ENCODE measurements around the gene C3orf70. TPM values are rescaled to one million over a fixed set of nuclear protein-coding genes. Genes with fewer than 3 reads are reported as not detected.

The C3orf70 gene
- not detected in 2 replicates for total RNA-seq (2014; rRNA removed; shearing (Covaris generic))
- not detected in 2 replicates for total RNA-seq (2022)
- not detected for Bru-seq, nascent RNA
- BruChase-seq, experiment 1, labeled RNA remaining after a 6-hour chase, result not detected
- BruChase-seq, experiment 2, labeled RNA remaining after a 2-hour chase, result not detected
- long read RNA-seq, result 0 reads

DNA sequence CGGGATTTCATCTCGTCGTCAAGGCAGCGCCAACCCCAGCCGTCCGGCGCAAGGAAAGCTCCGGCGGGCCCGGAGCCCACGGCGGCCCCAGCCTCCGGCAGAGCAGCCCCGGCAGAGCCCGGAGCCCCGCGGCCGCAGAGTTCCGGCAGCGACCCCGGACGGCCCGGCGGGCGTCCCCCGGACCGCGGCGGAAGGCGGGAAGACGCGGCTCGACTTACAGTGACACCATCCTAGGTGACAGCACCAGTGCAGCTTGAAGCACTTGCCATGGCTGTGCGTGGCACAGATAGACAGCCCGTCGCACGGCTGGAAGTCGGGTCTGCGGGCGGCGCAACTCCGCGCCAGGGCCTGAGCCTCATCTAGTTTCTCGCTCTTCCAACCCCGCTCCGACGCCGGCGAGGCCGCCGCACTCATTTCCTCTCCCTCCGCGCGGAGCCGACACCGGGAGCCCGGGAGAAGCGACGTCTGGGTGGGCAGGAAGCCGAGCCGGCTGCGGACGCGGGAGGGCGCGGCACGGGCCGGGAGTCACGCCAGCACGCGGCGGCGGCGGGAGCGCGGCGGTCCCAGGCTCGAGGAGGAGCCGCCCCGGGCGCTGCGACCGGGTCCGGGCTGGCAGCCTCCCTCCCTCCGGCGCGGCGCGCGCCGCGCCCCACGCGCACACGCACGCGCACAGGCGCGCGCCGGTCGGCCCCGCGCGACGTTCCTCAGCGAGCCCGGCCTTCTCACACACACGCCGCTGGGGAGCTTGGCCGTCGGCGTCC is at the start of gene C3orf70:
Gene C3orf70, minus strand, starts transcription at position 651 of the 761 bp plus-strand sequence. Its CDS starts 237 bp downstream, at position 414.
- ChIA-PET POLR2A (no interaction called here), CTCF (ENCODE audit: unreplicated experiment) (no interaction called here)
- Histone ChIP-seq H3K27ac (ENCODE audit: low read depth, low read length, poor library complexity, severe bottlenecking) (no peak within 1 kb of the TSS), H3K79me2 (ENCODE audit: insufficient read depth, low read depth, low read length) (no peaks in the 10 kb centered on the region), H3K9me2 (ENCODE audit: insufficient read depth, low read length) (no peaks in the 10 kb centered on the region), H3K9me3 (ENCODE audit: low read length) (no peaks in the 10 kb centered on the region), H4K20me1 (ENCODE audit: insufficient read depth, low read length) (no peaks in the 10 kb centered on the region), H3K36me3 (ENCODE audit: insufficient read depth, low read length) (no peaks in the 10 kb centered on the region), H3K4me1 (ENCODE audit: insufficient read depth, low read length, poor library complexity, severe bottlenecking) (no peaks in the 10 kb centered on the region), H2AFZ (ENCODE audit: low read length) (no peak within 1 kb of the TSS), H3K4me2 (ENCODE audit: low read length) (no peak within 1 kb of the TSS), H3K4me3 (ENCODE audit: low read depth, low read length, poor library complexity, severe bottlenecking) (no peak within 1 kb of the TSS)
- BruUV-seq (replicated peaks), result no TSS peak
- intact Hi-C loops (cut with micrococcal nuclease; ENCODE audit: unreplicated experiment), result no loop called here
- no peak for TF ChIP-seq EZH2phosphoT487 (IDR thresholded peaks at IDR 0.05; ENCODE audit: borderline replicate concordance, low read depth, low read length)
- TF ChIP-seq CTCF (conservative IDR thresholded peaks at IDR 0.05; ENCODE audit: low read length), result no peak
- no peak for DNase-seq (ENCODE audit: low spot score)

GRCh38 chr3:185200639-185201038 is 47.8 kb upstream of the C3orf70 start:
- H3K4me2 ChIP-seq (ENCODE audit: low read length), result no peak overlapping the region
- POLR2A ChIA-PET, result no interaction called here
- no peaks in the 10 kb centered on the region for H4K20me1 ChIP-seq (ENCODE audit: insufficient read depth, low read length)
- no peaks in the 10 kb centered on the region for H3K9me3 ChIP-seq (ENCODE audit: low read length)
- intact Hi-C loops (cut with micrococcal nuclease; ENCODE audit: unreplicated experiment), result no loop called here
- H3K36me3 ChIP-seq (ENCODE audit: insufficient read depth, low read length), result no peaks in the 10 kb centered on the region
- CTCF ChIA-PET (ENCODE audit: unreplicated experiment), result no interaction called here
- no peak overlapping the region for H2AFZ ChIP-seq (ENCODE audit: low read length)
- no peak overlapping the region for H3K27ac ChIP-seq (ENCODE audit: low read depth, low read length, poor library complexity, severe bottlenecking)
- H3K79me2 ChIP-seq (ENCODE audit: insufficient read depth, low read depth, low read length), result no peaks in the 10 kb centered on the region
- H3K4me1 ChIP-seq (ENCODE audit: insufficient read depth, low read length, poor library complexity, severe bottlenecking), result no peaks in the 10 kb centered on the region
- H3K9me2 ChIP-seq (ENCODE audit: insufficient read depth, low read length), result no peaks in the 10 kb centered on the region
- no peak for DNase-seq (ENCODE audit: low spot score)
- H3K4me3 ChIP-seq (ENCODE audit: low read depth, low read length, poor library complexity, severe bottlenecking), result no peak overlapping the region
- TF ChIP-seq EZH2phosphoT487 (IDR thresholded peaks at IDR 0.05; ENCODE audit: borderline replicate concordance, low read depth, low read length), result no peak
- BruUV-seq (replicated peaks), result no TSS peak

DNA sequence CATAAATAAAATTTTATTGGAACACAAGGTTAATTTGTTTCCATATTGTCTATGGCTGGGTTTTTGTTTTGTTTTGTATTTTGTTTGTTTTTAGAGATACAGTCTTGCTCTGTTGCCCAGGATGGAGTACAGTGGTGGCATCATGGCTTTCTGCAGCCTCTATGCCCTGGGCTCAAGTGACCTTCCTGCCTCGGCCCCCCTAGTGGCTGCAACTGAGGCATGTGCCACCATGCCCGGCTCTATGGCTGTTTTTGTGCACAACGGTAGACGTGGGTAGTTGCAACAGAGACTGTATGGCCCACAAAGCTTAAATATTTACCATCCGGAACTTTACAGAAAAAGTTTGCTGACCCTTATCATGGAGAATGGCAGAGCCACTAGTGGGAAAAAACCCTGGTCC is 46.8 kb upstream of the C3orf70 start:
- H4K20me1 ChIP-seq (ENCODE audit: insufficient read depth, low read length), result no peaks in the 10 kb centered on the region
- H3K27ac ChIP-seq (ENCODE audit: low read depth, low read length, poor library complexity, severe bottlenecking), result no peak overlapping the region
- ChIA-PET POLR2A (no interaction called here), CTCF (ENCODE audit: unreplicated experiment) (no interaction called here)
- no TSS peak for BruUV-seq (replicated peaks)
- no peaks in the 10 kb centered on the region for H3K4me1 ChIP-seq (ENCODE audit: insufficient read depth, low read length, poor library complexity, severe bottlenecking)
- intact Hi-C loops (cut with micrococcal nuclease; ENCODE audit: unreplicated experiment), result no loop called here
- TF ChIP-seq CTCF (conservative IDR thresholded peaks at IDR 0.05; ENCODE audit: low read length) (peak; percentile 43), EZH2phosphoT487 (IDR thresholded peaks at IDR 0.05; ENCODE audit: borderline replicate concordance, low read depth, low read length) (no peak)
- H3K4me2 ChIP-seq (ENCODE audit: low read length), result no peak overlapping the region
- DNase-seq (ENCODE audit: low spot score), result no peak
- H2AFZ ChIP-seq (ENCODE audit: low read length), result no peak overlapping the region
- no peaks in the 10 kb centered on the region for H3K79me2 ChIP-seq (ENCODE audit: insufficient read depth, low read depth, low read length)
- H3K36me3 ChIP-seq (ENCODE audit: insufficient read depth, low read length), result no peaks in the 10 kb centered on the region
- H3K4me3 ChIP-seq (ENCODE audit: low read depth, low read length, poor library complexity, severe bottlenecking), result no peak overlapping the region
- no peaks in the 10 kb centered on the region for H3K9me3 ChIP-seq (ENCODE audit: low read length)
- no peaks in the 10 kb centered on the region for H3K9me2 ChIP-seq (ENCODE audit: insufficient read depth, low read length)
